NCI-H524 (cell line): Measurements from ENCODE around the gene PCDHB11.
A peak's percentile ranks its signal among the peaks of the same experiment; 100 is the strongest.
"Not testable (repeated sequence)": the region's sequence is repeated elsewhere in the genome, so short reads cannot be mapped to it uniquely, and the experiment has no call there.

ENCODE experiments used
- DNase-seq, 2 experiments: peaks; one replicate each; lab custom pipeline; 2025; lab: John Stamatoyannopoulos, UW

PCDHB11 gene

GRCh38 chr5:141199359-141200235 lies at the start of gene PCDHB11:
Gene PCDHB11, plus strand, starts transcription at chr5:141199627. Its CDS starts 148 bp downstream, at chr5:141199775.
- peak in 1 of 2 experiments; percentile 38 for DNase-seq

GRCh38 chr5:141149812-141150211 lies 49.6 kb upstream of the PCDHB11 start, which contains the start of gene PCDHB6:
Gene PCDHB6, plus strand, starts transcription at chr5:141150057. Its CDS starts 201 bp downstream, at chr5:141150258.
- DNase-seq, result peak; percentile 20 to 38

- no peak for DNase-seq
Measured at GRCh38 chr5:141150224-141150992, 49.0 kb upstream of the PCDHB11 start.

GRCh38 chr5:141150993-141151325 lies 48.5 kb upstream of the PCDHB11 start:
- no peak for DNase-seq

GRCh38 chr5:141151632-141152031 lies 47.8 kb upstream of the PCDHB11 start:
- DNase-seq, result not testable (repeated sequence)

- DNase-seq, result not testable (repeated sequence)
Measured at GRCh38 chr5:141152096-141152495, 47.3 kb upstream of the PCDHB11 start.

GRCh38 chr5:141155540-141156374 lies 43.7 kb upstream of the PCDHB11 start:
- DNase-seq, result peak in 1 of 2 experiments; percentile 2

- DNase-seq, result not testable (repeated sequence)
Measured at GRCh38 chr5:141157356-141157755, 42.1 kb upstream of the PCDHB11 start.

- DNase-seq, result not testable (repeated sequence)
Measured at GRCh38 chr5:141157901-141158300, 41.5 kb upstream of the PCDHB11 start.

- DNase-seq, result peak; percentile 5 to 19
Measured at GRCh38 chr5:141172381-141173204, 26.8 kb upstream of the PCDHB11 start, which contains the start of gene PCDHB7. Gene PCDHB7, plus strand, starts transcription at chr5:141172644. Its CDS starts 192 bp downstream, at chr5:141172836.

- DNase-seq, result not testable (repeated sequence)
Measured at GRCh38 chr5:141174291-141175104, 24.9 kb upstream of the PCDHB11 start.

GRCh38 chr5:141175933-141176332 lies 23.5 kb upstream of the PCDHB11 start:
- DNase-seq, result no peak

GRCh38 chr5:141177577-141178191 lies 21.7 kb upstream of the PCDHB11 start, which contains the start of gene PCDHB8:
Gene PCDHB8, plus strand, starts transcription at chr5:141177790. Its CDS starts 245 bp downstream, at chr5:141178035.
- DNase-seq, result peak in 1 of 2 experiments; percentile 4

- not testable (repeated sequence) for DNase-seq
Measured at GRCh38 chr5:141179371-141179770, 20.1 kb upstream of the PCDHB11 start.

GRCh38 chr5:141179876-141180275 lies 19.6 kb upstream of the PCDHB11 start:
- not testable (repeated sequence) for DNase-seq

GRCh38 chr5:141180313-141180712 lies 19.1 kb upstream of the PCDHB11 start:
- DNase-seq, result no peak

- DNase-seq, result peak in 1 of 2 experiments; percentile 23
Measured at GRCh38 chr5:141182248-141182647, 17.2 kb upstream of the PCDHB11 start, which contains the start of gene PCDHB16. Gene PCDHB16, plus strand, starts transcription at chr5:141182387. Its CDS starts 173 bp downstream, at chr5:141182560.

- not testable (repeated sequence) for DNase-seq
Measured at GRCh38 chr5:141184117-141184855, 15.1 kb upstream of the PCDHB11 start.
